A673 (cell line): ENCODE results near the gene DENND6B. TPM values are rescaled to one million over a fixed set of nuclear protein-coding genes. Genes with fewer than 3 reads are reported as not detected.
A peak's percentile ranks its signal among the peaks of the same experiment; 100 is the strongest.

Experiments used
- BruUV-seq: library from RNA; stranded (reverse); fragments of 400-500 nt; replicated peaks from 2 replicates; lab custom pipeline; 2021; lab: Mats Ljungman, UMichigan
- CTCF ChIA-PET: fragments of 300-600 bp; sonication (Branson Sonifier 250); formaldehyde crosslinking; loops from one replicate; lab custom pipeline; 2022; ENCODE audit warnings: antibody characterized with exemption; lab: Charles Lee
- POLR2A ChIA-PET: fragments of 300-600 bp; sonication (Branson Sonifier 250); formaldehyde crosslinking; loops from one replicate; lab custom pipeline; 2022; ENCODE audit warnings: antibody characterized with exemption; ENCODE audit not compliant: low non-redundant PET; lab: Charles Lee
- DNase-seq: peaks from one replicate; pipeline ENCODE4 v3.0.0-alpha.2; 2015; ENCODE audit warnings: low spot score
- H3K27ac ChIP-seq: fragments of 200-600 bp; sonication (generic); 2 replicates; pipeline ENCODE4 v1.5.1; 2016; ENCODE audit warnings: mixed run types, low read depth, mild to moderate bottlenecking, mixed read lengths, antibody characterized with exemption, low read length; ENCODE audit not compliant: poor library complexity, severe bottlenecking
- H3K27me3 ChIP-seq: fragments of 200-600 bp; sonication (generic); replicated peaks from 2 replicates; pipeline ENCODE4 v1.6.1; 2017; ENCODE audit warnings: mixed run types, low read depth, mild to moderate bottlenecking, mixed read lengths, antibody characterized with exemption, low read length; ENCODE audit not compliant: insufficient read depth, poor library complexity
- H3K36me3 ChIP-seq: fragments of 200-600 bp; sonication (generic); 2 replicates; pipeline ENCODE4 v1.6.1; 2016; ENCODE audit warnings: mixed run types, mild to moderate bottlenecking, mixed read lengths, antibody characterized with exemption, low read length; ENCODE audit not compliant: insufficient read depth, poor library complexity, severe bottlenecking
- H3K4me1 ChIP-seq: fragments of 200-600 bp; sonication (generic); 2 replicates; pipeline ENCODE4 v1.6.1; 2017; ENCODE audit warnings: mixed run types, mild to moderate bottlenecking, mixed read lengths, antibody characterized with exemption, low read length; ENCODE audit not compliant: insufficient read depth, poor library complexity, severe bottlenecking
- H3K4me3 ChIP-seq: fragments of 200-600 bp; sonication (generic); 2 replicates; pipeline ENCODE4 v1.5.1; 2016; ENCODE audit warnings: low read depth, mixed run types, mild to moderate bottlenecking, mixed read lengths, low read length; ENCODE audit not compliant: poor library complexity, severe bottlenecking
- H3K9me3 ChIP-seq: fragments of 200-600 bp; sonication (generic); 2 replicates; pipeline ENCODE4 v1.6.1; 2016; ENCODE audit warnings: mixed run types, low read depth, mild to moderate bottlenecking, mixed read lengths, antibody characterized with exemption, low read length; ENCODE audit not compliant: poor library complexity, severe bottlenecking
- EZH2 ChIP-seq: fragments of 200-600 bp; sonication (generic); IDR thresholded peaks from 2 replicates; pipeline ENCODE4 v1.6.1; 2017; ENCODE audit warnings: borderline replicate concordance, low read depth, mild to moderate bottlenecking, mixed read lengths, antibody characterized with exemption, low read length; ENCODE audit not compliant: poor library complexity, severe bottlenecking
- intact Hi-C: fragments of 100-400 bp; cut with micrococcal nuclease; formaldehyde crosslinking; loops from one replicate; pipeline ENCODE4 v1.10.0; 2022; ENCODE audit not compliant: unreplicated experiment
- total RNA-seq: library from RNA; stranded (reverse); gene quantifications from 2 replicates; pipeline ENCODE4 v1.2.3, GENCODE V29; 2021
- TF ChIP-seq, protein P1 (sequence below): fragments of 300-800, 200-600 bp; sonication (generic); conservative IDR thresholded peaks from 2 replicates; pipeline ENCODE4 v1.5.1; 2017; ENCODE audit warnings: low read depth, mild to moderate bottlenecking, antibody characterized with exemption, low read length, moderate library complexity, mixed read lengths

The DENND6B gene
- total RNA-seq, 1 experiment from 2014 or later, result 5.3 TPM

GRCh38 chr22:50260801-50261614 lies 65.8 kb downstream of the DENND6B start:
- Histone ChIP-seq H3K36me3 (no peaks in the 10 kb centered on the region), H3K27ac (peak overlapping the region; percentile 75), H3K9me3 (no peaks in the 10 kb centered on the region), H3K27me3 (no peaks in the 10 kb centered on the region), H3K4me3 (peak overlapping the region; percentile 54), H3K4me1 (peaks cover 11% of the 10 kb centered on the region)
- CTCF ChIA-PET, result interaction anchor here (0.6 kb wide), 1 partner anchor 15 kb away, joined by 3 read pairs; no protein-coding TSS in a partner anchor
- BruUV-seq, result no TSS peak
- intact Hi-C loops, result no loop called here
- peak; percentile 76 for DNase-seq
- TF ChIP-seq EZH2, result no peak
- TF ChIP-seq, protein P1, sequence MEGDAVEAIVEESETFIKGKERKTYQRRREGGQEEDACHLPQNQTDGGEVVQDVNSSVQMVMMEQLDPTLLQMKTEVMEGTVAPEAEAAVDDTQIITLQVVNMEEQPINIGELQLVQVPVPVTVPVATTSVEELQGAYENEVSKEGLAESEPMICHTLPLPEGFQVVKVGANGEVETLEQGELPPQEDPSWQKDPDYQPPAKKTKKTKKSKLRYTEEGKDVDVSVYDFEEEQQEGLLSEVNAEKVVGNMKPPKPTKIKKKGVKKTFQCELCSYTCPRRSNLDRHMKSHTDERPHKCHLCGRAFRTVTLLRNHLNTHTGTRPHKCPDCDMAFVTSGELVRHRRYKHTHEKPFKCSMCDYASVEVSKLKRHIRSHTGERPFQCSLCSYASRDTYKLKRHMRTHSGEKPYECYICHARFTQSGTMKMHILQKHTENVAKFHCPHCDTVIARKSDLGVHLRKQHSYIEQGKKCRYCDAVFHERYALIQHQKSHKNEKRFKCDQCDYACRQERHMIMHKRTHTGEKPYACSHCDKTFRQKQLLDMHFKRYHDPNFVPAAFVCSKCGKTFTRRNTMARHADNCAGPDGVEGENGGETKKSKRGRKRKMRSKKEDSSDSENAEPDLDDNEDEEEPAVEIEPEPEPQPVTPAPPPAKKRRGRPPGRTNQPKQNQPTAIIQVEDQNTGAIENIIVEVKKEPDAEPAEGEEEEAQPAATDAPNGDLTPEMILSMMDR, result no peak
- POLR2A ChIA-PET, result interaction anchor here (0.6 kb wide), 1 partner anchor 66 kb away, joined by 4 read pairs; no protein-coding TSS in a partner anchor

- H3K36me3 ChIP-seq, result no peaks in the 10 kb centered on the region
- BruUV-seq, result no TSS peak
- peak overlapping the region; percentile 75 for H3K27ac ChIP-seq
- DNase-seq, result no peak
- intact Hi-C loops, result no loop called here
- H3K27me3 ChIP-seq, result no peaks in the 10 kb centered on the region
- POLR2A ChIA-PET, result interaction anchor here (0.6 kb wide), 1 partner anchor 67 kb away, joined by 4 read pairs; no protein-coding TSS in a partner anchor
- H3K9me3 ChIP-seq, result no peaks in the 10 kb centered on the region
- CTCF ChIA-PET, result no interaction called here
- TF ChIP-seq, protein P1, result no peak
- TF ChIP-seq EZH2, result no peak
- H3K4me1 ChIP-seq, result peaks cover 11% of the 10 kb centered on the region
- peak overlapping the region; percentile 54 for H3K4me3 ChIP-seq
Observed at GRCh38 chr22:50260434-50260800, 66.4 kb downstream of the DENND6B start.

- CTCF ChIA-PET, result no interaction called here
Observed at GRCh38 chr22:50259302-50259701, 67.5 kb downstream of the DENND6B start.

More at GRCh38 chr22:50259302-50259701, 67.5 kb downstream of the DENND6B start:
- H3K9me3 ChIP-seq, result no peaks in the 10 kb centered on the region
- TF ChIP-seq, protein P1, result no peak
- no peak for TF ChIP-seq EZH2
- BruUV-seq, result no TSS peak
- POLR2A ChIA-PET, result no interaction called here
- intact Hi-C loops, result no loop called here
- H3K4me3 ChIP-seq, result no peak overlapping the region
- no peaks in the 10 kb centered on the region for H3K36me3 ChIP-seq
- no peaks in the 10 kb centered on the region for H3K27me3 ChIP-seq
- DNase-seq, result no peak
- H3K27ac ChIP-seq, result no peak overlapping the region
- H3K4me1 ChIP-seq, result peaks cover 11% of the 10 kb centered on the region

Other genes with a start within 250 kb of the DENND6B start
- 0.37 and 0.75 TPM in 2 replicates for gene MLC1, start 241.6 kb downstream of the DENND6B start, total RNA-seq
- 0.33 TPM in 1 of 2 replicates, not detected in the other for gene MOV10L1, start 237.0 kb downstream of the DENND6B start, total RNA-seq
- gene PANX2, start 156.3 kb downstream of the DENND6B start, total RNA-seq, result 7.6 and 9.1 TPM in 2 replicates
- 63.9 and 68.2 TPM in 2 replicates for gene TRABD, start 141.1 kb downstream of the DENND6B start, total RNA-seq
- 39.2 and 41.3 TPM in 2 replicates for gene SELENOO, start 126.0 kb downstream of the DENND6B start, total RNA-seq
- gene TUBGCP6, start 82.0 kb downstream of the DENND6B start, total RNA-seq, result 31.0 and 33.1 TPM in 2 replicates
- gene HDAC10, start 75.7 kb downstream of the DENND6B start, total RNA-seq, result 38.6 and 42.8 TPM in 2 replicates
- 20.8 and 27.5 TPM in 2 replicates for gene MAPK12, start 65.3 kb downstream of the DENND6B start, total RNA-seq
- gene MAPK11, start 56.6 kb downstream of the DENND6B start, total RNA-seq, result 5.4 and 10.4 TPM in 2 replicates
- gene PLXNB2, start 19.4 kb downstream of the DENND6B start, total RNA-seq, result 155 and 173 TPM in 2 replicates
- 64.6 and 66.7 TPM in 2 replicates for gene PPP6R2, start 16.3 kb upstream of the DENND6B start, total RNA-seq
- 97.2 and 107 TPM in 2 replicates for gene SBF1, start 148.0 kb upstream of the DENND6B start, total RNA-seq
- 5.4 and 9.8 TPM in 2 replicates for gene ADM2, start 154.5 kb upstream of the DENND6B start, total RNA-seq
- gene MIOX, start 159.8 kb upstream of the DENND6B start, total RNA-seq, result 0.32 and 0.46 TPM in 2 replicates
- 79.2 and 79.3 TPM in 2 replicates for gene LMF2, start 180.7 kb upstream of the DENND6B start, total RNA-seq
- gene NCAPH2, start 181.2 kb upstream of the DENND6B start, total RNA-seq, result 135 TPM in 2 replicates
- gene SCO2, start 198.6 kb upstream of the DENND6B start, total RNA-seq, result 0.44 and 5.4 TPM in 2 replicates
- gene TYMP, start 203.0 kb upstream of the DENND6B start, total RNA-seq, result 0.58 and 0.98 TPM in 2 replicates
- 1.4 and 1.6 TPM in 2 replicates for gene KLHDC7B, start 218.9 kb upstream of the DENND6B start, total RNA-seq
- not detected in 2 replicates for gene SYCE3, start 235.9 kb upstream of the DENND6B start, total RNA-seq